Measurements from ENCODE around the gene TPM2. TPM values are rescaled to one million over a fixed set of nuclear protein-coding genes. Genes with fewer than 3 reads are reported as not detected.

Gene TPM2
- total and polyA plus RNA-seq, 4 donors, result 4.2 to 31.4 (median 14.0) TPM

DNA sequence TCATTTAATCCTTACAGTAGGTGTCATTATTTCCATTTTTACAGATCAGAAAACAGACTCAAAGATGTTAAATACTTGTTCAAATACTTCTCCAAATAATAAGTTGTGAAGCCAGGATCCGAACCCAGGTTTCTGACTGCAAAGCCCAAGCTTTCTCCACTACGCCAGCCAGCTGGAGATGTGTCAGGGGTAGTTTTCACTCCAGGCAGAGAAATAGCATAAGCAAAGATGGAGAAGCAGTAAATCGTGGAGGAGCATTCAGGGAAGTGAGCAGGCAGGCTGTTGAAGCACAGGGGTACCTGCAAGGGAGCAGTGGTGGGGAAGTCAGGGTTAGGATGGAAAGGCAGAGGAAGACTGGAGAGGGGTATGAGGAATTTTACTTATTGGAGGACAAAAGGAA is 39.4 kb upstream of the TPM2 start:
- Histone ChIP-seq H3K9ac (ENCODE audit: low read depth in 1 of 2, low read length in 2 of 2) (no peak overlapping the region), H3K9me3 (ENCODE audit: control insufficient read depth in 4 of 4, low read length in 3 of 4) (no peaks in the 10 kb centered on the region), H3K36me3 (ENCODE audit: control insufficient read depth in 4 of 4, insufficient read depth in 3 of 4, low read depth in 1 of 4, low read length in 3 of 4) (peaks cover 7 to 16% (median 14%) of the 10 kb centered on the region in 4 donors), H3K4me3 (ENCODE audit: low read depth in 1 of 3, low read length in 3 of 3) (peak overlapping the region in 2 of 3 donors; percentile 5 to 75), H3K4me1 (ENCODE audit: control insufficient read depth in 4 of 4, insufficient read depth in 4 of 4, low read length in 3 of 4) (peaks cover 21 to 64% (median 56%) of the 10 kb centered on the region in 4 donors), H3K27me3 (ENCODE audit: control insufficient read depth in 4 of 4, insufficient read depth in 4 of 4, low read length in 3 of 4) (no peaks in the 10 kb centered on the region), H3K27ac (ENCODE audit: low read depth in 1 of 2, low read length in 2 of 2) (peak overlapping the region; percentile 95 to 98)
- TF ChIP-seq TAF1 (conservative IDR thresholded peaks at IDR 0.05) (no peak), HNF4G (IDR thresholded peaks at IDR 0.05) (no peak)
- TF ChIP-seq, protein P1, sequence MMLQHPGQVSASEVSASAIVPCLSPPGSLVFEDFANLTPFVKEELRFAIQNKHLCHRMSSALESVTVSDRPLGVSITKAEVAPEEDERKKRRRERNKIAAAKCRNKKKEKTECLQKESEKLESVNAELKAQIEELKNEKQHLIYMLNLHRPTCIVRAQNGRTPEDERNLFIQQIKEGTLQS (IDR thresholded peaks at IDR 0.05), result no peak
- TF ChIP-seq, protein P2, sequence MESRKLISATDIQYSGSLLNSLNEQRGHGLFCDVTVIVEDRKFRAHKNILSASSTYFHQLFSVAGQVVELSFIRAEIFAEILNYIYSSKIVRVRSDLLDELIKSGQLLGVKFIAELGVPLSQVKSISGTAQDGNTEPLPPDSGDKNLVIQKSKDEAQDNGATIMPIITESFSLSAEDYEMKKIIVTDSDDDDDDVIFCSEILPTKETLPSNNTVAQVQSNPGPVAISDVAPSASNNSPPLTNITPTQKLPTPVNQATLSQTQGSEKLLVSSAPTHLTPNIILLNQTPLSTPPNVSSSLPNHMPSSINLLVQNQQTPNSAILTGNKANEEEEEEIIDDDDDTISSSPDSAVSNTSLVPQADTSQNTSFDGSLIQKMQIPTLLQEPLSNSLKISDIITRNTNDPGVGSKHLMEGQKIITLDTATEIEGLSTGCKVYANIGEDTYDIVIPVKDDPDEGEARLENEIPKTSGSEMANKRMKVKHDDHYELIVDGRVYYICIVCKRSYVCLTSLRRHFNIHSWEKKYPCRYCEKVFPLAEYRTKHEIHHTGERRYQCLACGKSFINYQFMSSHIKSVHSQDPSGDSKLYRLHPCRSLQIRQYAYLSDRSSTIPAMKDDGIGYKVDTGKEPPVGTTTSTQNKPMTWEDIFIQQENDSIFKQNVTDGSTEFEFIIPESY (IDR thresholded peaks at IDR 0.05), result peak; percentile 2
- DNase-seq (ENCODE audit: low spot score), result no peak
- WGBS, result 65% methylated on average over 3 of the region's 3 CpGs

DNA sequence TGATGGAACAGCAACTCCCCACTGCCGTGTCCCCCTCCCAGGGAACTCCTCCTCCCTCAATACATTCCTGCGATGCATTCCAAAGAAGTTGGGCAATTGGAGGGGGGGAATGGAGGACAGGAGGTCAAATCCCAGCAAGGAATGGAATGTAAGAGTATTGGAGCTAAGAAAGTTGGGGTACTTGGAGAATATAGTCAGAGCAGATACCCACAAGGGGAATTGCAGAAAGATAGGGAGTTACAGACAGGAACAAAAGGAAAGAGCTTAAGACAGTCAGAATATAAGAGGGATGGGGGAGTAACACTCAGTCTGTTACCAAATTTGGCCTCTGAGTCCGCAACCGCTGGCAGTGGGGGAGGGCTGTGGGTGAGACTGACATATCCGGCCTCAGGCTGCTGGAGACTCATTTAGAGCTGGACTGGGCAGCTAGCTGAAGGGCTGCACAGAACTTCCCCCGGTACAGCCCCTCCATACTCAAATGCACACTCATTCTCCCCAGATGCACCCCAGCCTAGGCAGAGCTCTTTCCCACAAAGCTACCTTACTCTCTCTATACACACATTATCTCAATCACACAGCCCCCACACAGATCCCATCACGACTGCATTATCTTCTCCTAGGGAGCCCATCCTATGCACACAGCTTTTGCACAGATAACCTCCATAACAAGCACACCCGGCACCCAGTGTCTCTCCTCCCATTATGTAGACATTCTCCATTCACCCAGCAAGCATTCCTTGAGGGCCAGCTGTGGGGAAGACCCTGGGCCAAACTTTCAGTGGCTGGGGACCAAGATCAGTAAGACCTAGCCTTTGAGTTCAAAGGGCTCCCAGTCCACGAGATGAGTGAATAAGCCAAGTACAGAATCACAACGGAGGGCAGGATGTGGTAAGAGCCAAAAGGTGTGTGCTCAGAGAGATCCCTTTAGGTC is 38.6 kb upstream of the TPM2 start:
- Histone ChIP-seq H3K9me3 (ENCODE audit: control insufficient read depth in 4 of 4, low read length in 3 of 4) (no peaks in the 10 kb centered on the region), H3K36me3 (ENCODE audit: control insufficient read depth in 4 of 4, insufficient read depth in 3 of 4, low read depth in 1 of 4, low read length in 3 of 4) (peaks cover 11 to 24% (median 21%) of the 10 kb centered on the region in 4 donors), H3K9ac (ENCODE audit: low read depth in 1 of 2, low read length in 2 of 2) (peak overlapping the region; percentile 4 to 47), H3K4me3 (ENCODE audit: low read depth in 1 of 3, low read length in 3 of 3) (peak overlapping the region in 2 of 3 donors; percentile 3 to 10), H3K27ac (ENCODE audit: low read depth in 1 of 2, low read length in 2 of 2) (peak overlapping the region; percentile 95 to 98), H3K27me3 (ENCODE audit: control insufficient read depth in 4 of 4, insufficient read depth in 4 of 4, low read length in 3 of 4) (no peaks in the 10 kb centered on the region), H3K4me1 (ENCODE audit: control insufficient read depth in 4 of 4, insufficient read depth in 4 of 4, low read length in 3 of 4) (peaks cover 19 to 57% (median 51%) of the 10 kb centered on the region in 4 donors)
- DNase-seq (ENCODE audit: low spot score), result peak; percentile 57
- TF ChIP-seq HNF4G (IDR thresholded peaks at IDR 0.05) (peak; percentile 16), TAF1 (conservative IDR thresholded peaks at IDR 0.05) (peak; percentile 60), FOXA1 (IDR thresholded peaks at IDR 0.05) (no peak), HNF4A (conservative IDR thresholded peaks at IDR 0.05) (peak; percentile 71 to 85), JUND (IDR thresholded peaks at IDR 0.05) (peak in 1 of 2 donors; percentile 22), NR2F2 (IDR thresholded peaks at IDR 0.05) (peak; percentile 81), SP1 (IDR thresholded peaks at IDR 0.05) (peak; percentile 51), RXRA (IDR thresholded peaks at IDR 0.05) (peak; percentile 84 to 86)
- TF ChIP-seq, protein P3, sequence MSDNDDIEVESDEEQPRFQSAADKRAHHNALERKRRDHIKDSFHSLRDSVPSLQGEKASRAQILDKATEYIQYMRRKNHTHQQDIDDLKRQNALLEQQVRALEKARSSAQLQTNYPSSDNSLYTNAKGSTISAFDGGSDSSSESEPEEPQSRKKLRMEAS (IDR thresholded peaks at IDR 0.05), result no peak
- TF ChIP-seq, protein P2 (IDR thresholded peaks at IDR 0.05), result peak; percentile 44
- WGBS, result 20% methylated on average over 10 of the region's 10 CpGs

DNA sequence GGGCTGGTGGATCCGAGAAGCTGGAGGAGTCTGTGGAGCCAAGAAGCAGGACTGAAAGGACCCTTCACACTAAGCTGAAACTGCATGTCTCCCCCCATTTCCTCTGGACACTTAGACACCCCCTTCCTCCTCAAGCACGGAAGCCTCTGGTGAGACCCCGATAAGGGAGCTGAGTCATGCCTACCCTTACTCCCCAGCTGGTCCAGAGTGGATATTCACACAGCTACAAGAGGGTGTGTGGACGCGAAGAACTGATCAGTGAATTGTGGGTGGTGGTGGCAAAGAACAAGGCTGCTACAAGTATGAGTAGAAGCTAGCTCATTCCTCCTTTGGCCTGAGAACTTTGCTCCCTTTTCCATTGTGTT is 37.9 kb upstream of the TPM2 start:
- peak overlapping the region; percentile 95 to 98 for H3K27ac ChIP-seq (ENCODE audit: low read depth in 1 of 2, low read length in 2 of 2)
- H3K4me3 ChIP-seq (ENCODE audit: low read depth in 1 of 3, low read length in 3 of 3), result peak overlapping the region in 1 of 3 donors; percentile 3
- H3K9ac ChIP-seq (ENCODE audit: low read depth in 1 of 2, low read length in 2 of 2), result no peak overlapping the region
- no peak for TF ChIP-seq YY1 (IDR thresholded peaks at IDR 0.05)
- TF ChIP-seq, protein P1 (IDR thresholded peaks at IDR 0.05), result no peak
- TF ChIP-seq RXRA (IDR thresholded peaks at IDR 0.05), result no peak
- no peak for TF ChIP-seq JUND (IDR thresholded peaks at IDR 0.05)
- no peak for TF ChIP-seq FOXA2 (IDR thresholded peaks at IDR 0.05)
- TF ChIP-seq FOXA1 (IDR thresholded peaks at IDR 0.05), result no peak
- TF ChIP-seq, protein P2 (IDR thresholded peaks at IDR 0.05), result no peak
- 62% methylated on average over 5 of the region's 5 CpGs for WGBS
- peaks cover 19 to 50% (median 45%) of the 10 kb centered on the region in 4 donors for H3K4me1 ChIP-seq (ENCODE audit: control insufficient read depth in 4 of 4, insufficient read depth in 4 of 4, low read length in 3 of 4)
- H3K9me3 ChIP-seq (ENCODE audit: control insufficient read depth in 4 of 4, low read length in 3 of 4), result no peaks in the 10 kb centered on the region
- no peaks in the 10 kb centered on the region for H3K27me3 ChIP-seq (ENCODE audit: control insufficient read depth in 4 of 4, insufficient read depth in 4 of 4, low read length in 3 of 4)
- DNase-seq (ENCODE audit: low spot score), result no peak
- H3K36me3 ChIP-seq (ENCODE audit: control insufficient read depth in 4 of 4, insufficient read depth in 3 of 4, low read depth in 1 of 4, low read length in 3 of 4), result peaks cover 11 to 28% (median 26%) of the 10 kb centered on the region in 4 donors
